ENCODE results near the gene RAD51B.
"Not testable (repeated sequence)": the region's sequence is repeated elsewhere in the genome, so short reads cannot be mapped to it uniquely, and the experiment has no call there.

The RAD51B gene

DNA sequence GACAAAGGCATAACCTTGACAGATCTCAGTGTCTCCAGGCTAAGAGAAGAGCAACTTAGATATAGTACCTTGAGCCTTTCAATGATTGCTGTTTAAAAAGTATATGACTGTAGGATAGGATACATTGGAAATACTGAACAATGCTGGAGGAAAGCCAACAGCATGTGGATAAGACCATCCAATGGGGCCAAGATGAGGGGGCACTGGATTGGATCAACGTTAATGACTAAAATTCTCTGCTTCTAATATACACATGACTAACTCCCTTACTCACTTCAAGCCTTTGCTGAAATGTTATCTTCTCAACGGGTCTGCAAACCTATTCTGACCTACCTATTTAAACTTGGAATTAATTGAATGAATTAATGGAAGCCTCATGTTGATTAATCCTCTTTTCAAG, 354.9 kb downstream of the RAD51B start:
- no peak for DNase-seq (ENCODE audit: low spot score)

DNA sequence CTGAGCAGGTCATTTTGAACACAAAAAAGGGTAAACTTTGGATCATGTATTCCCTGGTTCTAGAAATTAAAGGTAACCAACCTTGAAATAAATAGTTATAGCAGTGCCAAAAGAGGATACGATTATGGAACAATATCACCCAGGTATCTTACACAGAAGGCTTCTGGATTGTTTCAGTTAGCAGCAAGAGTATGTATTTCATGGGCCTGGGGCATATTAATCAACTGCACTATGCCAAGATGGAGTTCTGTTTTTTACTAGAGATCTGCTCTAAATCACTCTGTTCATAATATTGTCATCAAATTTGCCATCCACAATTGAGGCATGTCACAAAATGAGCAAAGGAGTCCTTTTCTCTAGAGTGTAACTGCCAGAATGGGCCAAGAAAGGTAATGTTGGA, 357.1 kb downstream of the RAD51B start:
- DNase-seq (ENCODE audit: low spot score) = no peak

DNA sequence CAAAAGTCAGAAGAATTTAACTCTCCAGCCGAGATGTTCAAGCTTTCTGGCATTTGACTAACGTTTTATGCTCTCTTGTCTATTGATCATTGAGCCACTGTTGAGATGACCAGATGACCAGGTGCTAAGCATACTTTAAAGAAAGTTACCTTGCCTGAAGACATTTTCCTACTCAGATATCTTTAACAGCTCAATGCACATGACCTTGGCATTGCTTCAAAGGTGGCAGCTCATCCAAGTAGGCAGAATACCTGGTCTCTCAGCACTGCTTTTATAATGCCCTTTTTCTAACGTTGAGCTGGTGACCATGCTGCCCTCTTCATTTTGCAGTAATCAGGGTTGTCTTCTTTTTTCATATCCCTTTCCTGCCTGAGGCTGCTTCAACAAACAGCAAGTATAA, 358.1 kb downstream of the RAD51B start:
- DNase-seq (ENCODE audit: low spot score) = no peak

DNA sequence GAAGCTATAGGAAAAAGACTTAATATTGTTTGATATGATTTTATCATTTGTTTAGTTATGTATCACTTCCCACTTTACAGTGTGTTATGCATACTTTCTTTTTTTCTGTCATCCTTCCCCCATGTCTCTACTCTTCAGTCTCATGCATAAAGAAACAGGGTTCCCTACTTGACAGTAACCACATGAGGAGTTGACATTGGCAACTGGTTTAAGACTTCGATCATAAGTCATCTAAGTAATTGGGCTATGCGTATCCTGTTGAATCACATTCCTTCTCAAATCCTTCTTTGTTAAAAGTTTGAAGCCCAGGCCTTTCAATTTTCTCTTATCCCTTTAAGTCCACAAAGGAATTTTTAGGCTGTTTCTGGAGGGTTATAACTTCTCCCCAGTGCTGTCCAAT, 358.7 kb downstream of the RAD51B start:
- DNase-seq (ENCODE audit: low spot score) = no peak

DNA sequence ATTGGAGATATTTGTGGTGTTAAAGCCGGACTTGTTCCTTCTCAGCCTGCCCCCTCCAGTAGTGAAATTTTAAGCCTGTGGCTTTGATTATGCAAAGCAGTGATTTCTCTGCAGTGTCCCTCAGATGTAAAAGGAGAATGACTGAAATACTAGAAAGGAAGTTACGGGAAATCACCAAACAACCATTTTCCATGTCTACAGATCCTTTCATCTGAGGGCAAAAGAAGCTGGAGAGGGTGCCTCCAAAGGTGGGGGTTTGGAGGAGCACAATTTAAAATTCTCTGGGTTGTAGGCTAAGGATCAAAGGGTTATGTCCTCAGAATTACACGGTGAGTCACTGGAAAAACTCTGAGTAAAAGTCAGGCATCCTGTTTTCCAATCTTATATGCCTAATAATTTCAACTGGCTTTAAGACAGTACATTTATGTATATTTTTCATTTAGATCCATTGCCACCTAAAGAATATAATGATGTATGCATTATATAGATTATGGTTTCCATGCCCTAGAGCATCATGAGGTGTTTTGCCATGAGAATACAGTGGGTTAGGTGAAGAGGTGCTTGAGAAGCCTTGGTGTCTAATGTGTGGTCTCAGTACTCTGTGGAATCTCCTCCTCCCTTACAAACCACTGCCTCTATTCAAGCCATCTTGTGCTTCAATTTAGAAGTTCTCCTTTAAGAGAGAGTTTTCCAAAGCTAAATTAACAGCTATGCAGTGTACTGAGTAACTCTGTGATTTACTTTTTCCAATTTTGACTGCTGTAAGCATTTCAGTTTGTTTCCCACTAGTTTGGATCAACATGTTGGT, 362.1 kb downstream of the RAD51B start:
- no peak for DNase-seq (ENCODE audit: low spot score)

DNA sequence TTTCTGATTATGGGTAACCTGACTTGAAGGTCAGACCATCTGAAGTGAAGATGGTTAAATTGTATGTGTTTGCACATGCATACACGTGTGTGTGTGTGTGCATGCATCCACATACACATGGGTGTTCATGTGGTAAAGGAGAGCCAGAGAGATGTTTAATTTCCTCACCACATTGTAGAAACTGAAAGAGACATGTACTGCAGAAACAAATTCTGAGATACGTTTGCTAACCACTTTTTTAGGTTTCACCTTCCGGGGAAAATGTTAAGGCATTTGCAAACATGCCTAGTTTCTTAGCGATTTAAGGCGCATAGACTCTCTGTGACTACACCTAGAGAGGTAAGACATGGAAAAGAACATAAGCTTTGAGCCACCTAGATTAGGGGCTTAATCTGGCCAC, 362.9 kb downstream of the RAD51B start:
- DNase-seq (ENCODE audit: low spot score) = no peak

DNA sequence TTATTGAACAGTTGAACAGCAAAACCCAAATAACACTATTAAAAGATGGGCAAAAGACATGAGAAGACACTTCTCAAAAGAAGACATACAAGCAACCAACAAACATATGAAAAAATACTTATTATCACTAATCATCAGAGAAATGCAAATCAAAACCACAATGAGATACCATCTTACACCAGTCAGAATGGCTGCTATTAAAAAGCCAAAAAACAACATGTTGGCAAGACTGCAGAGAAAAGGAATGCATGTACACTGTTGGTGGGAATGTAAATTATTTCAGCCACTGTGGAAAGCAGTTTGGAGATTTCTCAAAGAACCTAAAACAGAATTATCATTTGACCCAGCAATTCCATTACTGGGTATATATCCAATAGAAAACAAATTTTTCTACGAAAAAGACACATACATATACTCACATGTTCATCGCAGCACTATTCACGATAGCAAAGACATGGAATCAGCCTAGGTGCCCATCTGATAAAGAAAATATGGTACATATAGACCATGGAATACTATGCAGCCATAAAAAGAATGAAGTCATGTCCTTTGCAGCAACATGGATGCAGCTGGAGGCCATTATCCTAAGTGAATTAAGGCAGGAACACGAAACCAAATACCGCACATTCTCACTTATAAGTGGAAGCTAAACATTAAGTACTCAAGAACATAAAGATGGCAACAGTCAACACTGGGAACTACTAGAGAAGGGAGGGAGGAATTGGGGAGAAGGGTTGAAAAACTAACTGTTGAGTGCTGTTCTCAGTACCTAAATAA, 367.1 kb downstream of the RAD51B start:
- not testable (repeated sequence) for DNase-seq (ENCODE audit: low spot score)

DNA sequence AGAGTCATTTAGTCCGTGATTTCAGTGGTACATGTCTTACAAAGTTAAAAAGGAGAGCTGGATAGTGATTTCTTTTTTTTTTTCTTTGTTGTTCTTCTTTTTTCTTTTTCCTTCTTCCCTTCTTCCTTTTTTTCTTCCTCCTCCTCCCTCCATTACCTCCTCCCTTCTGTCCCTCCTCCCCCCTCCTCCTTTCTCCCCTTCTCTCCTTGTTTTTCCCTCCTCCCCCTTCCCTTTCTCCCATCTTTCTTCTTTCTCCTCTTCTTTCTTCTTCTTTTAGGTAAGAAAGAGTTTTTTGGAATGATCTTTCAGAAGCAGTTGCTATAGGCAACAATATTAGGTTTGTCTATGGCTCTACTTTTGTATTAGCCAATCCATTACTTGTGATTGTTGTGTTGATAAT, 368.6 kb downstream of the RAD51B start:
- no peak for DNase-seq (ENCODE audit: low spot score)

DNA sequence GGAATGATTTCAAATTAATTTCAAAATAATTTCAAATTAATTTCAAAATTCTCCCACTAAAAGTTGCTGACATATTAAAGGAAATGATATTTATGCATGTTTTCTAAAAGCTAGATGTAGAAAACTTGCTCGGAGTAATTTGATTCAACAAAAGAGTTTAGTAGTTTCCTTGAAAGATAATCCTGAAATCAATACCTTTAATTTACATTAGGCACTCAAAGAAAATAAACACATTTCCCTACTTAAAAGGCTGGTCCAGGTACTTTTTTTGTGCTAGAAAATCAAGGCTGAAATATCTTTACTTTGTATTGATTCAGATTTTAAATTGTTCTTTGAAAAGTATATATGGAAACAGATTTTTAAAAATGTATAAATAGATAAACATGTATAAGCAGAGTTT, 370.5 kb downstream of the RAD51B start:
- no peak for DNase-seq (ENCODE audit: low spot score)

DNA sequence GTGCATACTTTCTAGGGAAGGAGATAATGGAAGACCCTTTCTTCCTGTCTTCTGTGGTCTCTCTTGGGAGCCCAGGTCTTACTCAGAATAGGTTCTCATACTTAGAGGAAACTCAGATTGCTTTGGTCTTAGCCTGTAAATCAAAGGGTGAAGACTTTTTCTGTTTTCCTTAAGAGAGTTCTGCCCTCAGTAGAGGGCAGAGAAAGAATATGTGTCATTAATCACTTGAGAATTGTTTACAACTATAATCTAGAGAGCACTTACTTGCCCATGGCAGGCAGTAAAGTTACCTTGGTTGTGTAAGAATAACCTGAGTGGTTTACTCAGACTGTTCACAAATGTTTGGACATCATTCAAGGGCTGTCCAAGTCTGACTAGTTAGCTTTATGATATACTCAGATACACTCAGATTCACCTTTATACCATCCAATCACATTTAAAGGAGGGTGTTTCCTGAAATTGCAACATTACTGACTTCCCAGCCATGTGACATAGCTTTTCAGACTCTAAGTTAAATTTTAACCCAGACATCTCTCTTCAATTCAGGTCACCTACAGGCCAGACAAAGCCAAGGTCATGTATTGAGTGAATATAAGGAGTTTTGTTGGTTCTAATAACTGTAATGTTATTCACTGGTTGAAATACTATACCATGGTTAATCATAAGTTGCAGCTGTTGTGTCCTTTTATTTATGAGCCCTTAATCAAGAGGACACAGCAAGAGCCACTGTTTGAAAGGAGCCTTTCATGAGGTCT, 372.2 kb downstream of the RAD51B start:
- no peak for DNase-seq (ENCODE audit: low spot score)

DNA sequence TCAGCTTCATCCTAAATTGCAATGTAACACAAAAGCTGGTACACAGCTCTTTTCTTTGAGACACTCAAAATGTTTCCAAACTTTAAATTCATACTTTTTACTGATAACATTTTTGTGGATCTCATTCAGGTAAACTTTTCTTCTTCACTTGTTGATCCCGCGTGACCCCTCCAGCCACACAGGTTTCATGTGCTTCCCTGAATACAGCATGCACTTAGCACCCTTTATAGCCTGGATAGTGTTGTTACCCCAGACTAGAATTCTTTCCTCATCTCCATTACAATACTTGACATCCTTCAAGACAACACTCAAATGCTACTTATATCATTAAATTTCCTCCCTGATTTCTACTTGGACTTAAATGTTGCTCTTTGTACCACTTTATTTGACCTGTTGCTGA, 373.4 kb downstream of the RAD51B start:
- DNase-seq (ENCODE audit: low spot score) = no peak

DNA sequence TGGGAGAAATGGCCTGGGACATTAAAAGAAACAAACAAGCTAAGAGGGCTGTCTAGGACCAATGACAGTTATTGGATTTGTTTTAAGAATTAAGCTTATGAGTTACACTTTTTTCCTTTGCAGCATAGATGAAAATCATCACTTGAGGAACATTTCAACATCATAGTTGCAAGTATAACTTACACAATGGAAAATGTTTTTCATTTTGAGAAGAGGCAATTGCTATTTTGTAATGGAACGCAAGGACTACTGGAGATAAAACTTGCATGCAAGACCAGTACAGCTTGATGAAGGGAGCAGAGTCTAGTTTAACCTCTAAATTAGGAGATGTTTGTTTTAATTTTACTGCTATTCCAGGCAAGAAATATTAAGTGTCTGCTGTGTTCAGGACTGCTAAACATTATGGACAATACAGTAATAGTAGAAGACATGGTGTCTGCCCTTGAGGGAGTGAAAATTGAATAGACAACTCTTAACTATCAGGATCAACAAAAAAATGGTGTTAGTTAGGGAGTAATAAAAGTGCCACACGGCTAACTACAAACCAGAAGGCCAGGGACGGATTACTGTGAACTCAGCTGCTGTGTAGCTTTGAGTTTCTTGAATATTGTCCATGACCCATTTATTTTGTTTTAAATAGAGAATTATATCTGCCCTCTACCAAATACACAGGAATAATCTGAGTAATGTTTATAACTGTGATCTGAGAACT, 374.5 kb downstream of the RAD51B start:
- no peak for DNase-seq (ENCODE audit: low spot score)

DNA sequence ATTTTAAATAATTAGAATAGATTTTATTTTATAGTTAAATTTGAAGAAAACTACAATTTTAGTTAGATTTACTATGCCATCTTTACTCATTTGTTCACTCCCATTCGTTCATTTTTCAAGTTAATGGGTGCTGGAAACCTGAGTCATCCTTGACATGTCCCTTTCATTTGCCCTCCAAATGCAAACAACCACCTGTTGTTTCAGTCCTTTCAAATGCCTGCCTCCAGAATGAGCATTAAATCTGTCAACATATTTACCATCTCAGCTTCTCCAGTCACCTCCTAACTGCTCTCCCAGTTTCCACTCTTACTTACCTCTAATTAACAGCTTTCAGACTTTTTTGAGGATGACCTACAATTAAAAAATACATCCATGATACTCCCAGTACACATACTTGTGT, 375.5 kb downstream of the RAD51B start:
- DNase-seq (ENCODE audit: low spot score) = no peak

DNA sequence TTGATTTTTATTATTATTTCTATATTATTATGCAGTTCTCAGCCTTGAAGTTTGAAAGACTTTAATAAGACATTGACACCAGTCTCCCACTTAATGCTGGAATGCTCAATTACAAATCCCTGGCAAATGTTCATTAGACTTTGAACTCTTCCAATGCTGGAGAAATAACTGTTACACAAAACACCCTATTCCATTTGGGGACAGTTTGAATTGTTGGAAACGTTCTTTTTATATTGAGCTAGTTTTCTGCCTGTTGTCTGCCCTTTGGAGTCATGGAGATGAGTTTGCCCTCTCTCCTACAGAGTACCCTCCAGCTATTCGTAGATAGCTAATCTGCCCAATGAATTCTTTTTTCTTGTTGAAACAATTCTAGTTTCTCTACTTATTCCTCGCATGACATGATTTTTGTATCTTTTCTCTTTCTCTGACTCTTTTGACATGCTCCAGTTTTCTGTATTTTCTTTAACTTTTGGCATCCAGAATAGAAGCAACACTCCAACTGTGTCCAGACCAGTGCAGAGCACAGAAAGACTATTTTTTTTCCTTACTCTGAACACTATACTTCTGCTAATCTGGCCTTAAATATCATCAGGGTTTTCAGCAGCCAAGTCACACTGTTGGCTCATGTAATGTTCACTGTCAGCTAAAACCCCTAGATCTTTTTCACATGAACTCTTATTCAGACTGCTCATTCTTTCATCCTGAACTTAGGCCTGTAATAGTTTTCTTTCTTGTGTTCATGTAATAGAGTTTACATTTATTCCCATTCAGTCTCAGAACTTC, 379.3 kb downstream of the RAD51B start:
- DNase-seq (ENCODE audit: low spot score) = no peak

DNA sequence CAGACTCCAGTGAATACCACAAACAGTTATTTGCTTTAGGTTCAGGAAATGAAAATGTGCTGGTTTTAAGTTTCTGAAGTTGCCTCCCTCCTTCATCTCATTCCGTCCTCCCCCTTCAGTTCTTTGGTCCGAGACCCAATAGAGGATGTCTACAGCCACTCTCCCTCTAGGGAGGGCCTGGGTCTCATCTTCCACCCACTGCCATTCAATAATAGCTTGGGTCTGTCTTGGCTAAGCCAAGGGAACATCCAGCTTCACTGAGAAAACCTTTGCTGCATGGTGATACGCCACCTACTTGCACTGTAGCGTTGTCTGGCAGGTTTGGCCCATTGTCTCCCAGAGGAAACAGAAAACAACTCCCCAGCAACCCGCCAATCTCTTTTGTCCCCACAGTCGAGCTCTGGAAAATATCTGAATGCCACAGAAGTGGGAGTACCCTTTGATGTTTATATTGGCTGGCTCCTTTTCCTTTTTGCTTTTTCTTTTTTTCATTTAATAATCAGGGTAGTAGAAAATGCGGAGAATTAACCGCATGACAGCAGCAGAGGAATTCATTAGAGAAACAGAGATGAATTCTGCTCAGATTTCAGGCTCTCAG, 380.1 kb downstream of the RAD51B start:
- DNase-seq (ENCODE audit: low spot score) = peak; percentile 32

DNA sequence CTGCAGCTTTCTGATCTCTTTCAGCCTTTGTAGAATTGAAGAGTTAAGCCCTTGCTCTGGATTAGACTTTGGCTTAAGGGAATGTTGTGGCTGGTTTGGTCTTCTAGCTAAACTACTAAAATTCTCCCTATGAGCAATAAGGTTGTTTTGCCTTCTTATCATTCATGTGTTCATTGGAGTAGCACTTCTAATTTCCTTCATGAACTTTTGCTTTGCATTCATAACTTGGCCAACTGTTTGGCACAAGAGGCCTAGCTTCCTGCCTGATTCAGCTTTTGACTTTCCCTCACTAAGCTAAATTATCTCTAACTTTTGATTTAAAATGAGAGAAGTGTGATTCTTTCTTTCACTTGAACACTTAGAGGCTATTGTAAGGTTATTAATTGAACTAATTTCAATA, 384.3 kb downstream of the RAD51B start:
- no peak for DNase-seq (ENCODE audit: low spot score)

DNA sequence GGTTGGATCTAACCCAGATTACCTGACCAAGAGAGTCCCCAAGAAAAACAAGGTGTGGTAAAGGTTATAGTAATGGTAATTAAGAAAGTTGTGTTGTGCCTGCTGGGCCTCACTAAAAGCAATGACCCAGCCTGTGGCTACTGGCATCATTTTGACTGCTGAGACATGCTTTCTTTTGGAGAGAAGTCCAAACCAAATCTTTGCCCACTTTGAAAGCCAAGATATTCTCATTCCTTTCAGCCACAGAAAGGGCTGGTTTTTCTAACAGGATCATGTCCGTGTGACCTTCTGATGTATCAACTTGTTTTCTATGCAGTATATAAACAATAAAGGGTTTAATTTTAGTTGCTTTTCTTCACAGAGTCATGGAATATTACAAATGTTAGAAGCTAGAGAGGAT, 388.6 kb downstream of the RAD51B start:
- DNase-seq (ENCODE audit: low spot score) = no peak

DNA sequence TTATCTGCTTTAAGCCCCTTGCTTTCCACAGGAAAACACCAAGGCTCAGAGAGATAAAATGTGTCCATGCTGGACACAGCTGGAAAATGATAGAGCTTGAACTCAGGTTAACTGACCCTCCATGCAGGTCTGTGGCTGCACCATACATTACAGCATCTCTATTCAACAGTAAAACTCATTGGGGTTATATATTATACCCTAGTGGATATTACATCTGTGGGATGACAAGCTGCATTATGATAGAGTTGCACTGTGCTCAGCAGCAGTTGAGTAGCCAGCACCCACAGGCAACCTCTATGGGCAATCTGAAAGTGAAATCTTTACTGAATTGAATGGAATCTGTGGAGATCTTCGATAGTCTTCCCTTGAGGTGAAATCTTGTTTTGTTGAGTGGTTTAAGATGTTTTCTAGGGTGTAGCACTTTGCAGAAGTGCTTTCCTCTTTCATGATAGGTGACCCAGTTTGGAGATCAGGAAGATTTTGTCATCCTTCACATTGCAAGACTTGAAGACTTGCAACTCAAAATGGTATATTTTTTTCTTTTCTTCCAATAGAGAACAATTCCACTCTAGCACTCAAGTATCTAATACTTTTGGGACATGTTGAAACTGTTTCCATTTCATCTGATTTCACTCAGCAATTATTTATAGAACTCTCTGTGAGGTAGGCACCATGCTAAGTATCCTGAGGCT, 389.2 kb downstream of the RAD51B start:
- no peak for DNase-seq (ENCODE audit: low spot score)

DNA sequence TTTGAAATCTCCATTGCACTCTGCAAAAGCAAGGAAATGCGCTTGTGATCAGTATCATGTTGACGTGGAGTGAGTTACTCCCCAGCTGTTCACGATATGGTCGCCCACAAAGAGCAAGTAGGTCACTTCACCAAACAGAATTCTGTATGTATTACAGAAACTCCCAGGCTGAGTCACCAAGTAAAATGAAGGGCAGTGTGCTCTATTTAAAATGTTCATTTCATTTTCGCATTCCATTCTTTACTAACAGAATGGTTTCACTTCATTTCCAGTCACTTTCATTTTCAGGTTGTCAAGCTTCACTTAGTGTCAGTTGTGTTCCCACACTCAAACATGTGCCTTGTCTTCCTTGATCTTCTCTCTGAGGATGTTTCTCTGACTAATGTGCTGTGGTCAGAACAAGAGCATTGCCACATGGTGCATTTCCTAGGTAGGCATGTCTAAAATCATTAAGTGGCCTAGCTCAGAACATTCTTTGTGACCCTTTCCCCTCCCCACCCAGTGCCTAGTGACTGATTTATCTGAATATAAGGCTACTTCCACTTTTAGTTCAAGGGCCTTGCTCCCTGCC, 391.2 kb downstream of the RAD51B start:
- peak; percentile 71 for DNase-seq (ENCODE audit: low spot score)

DNA sequence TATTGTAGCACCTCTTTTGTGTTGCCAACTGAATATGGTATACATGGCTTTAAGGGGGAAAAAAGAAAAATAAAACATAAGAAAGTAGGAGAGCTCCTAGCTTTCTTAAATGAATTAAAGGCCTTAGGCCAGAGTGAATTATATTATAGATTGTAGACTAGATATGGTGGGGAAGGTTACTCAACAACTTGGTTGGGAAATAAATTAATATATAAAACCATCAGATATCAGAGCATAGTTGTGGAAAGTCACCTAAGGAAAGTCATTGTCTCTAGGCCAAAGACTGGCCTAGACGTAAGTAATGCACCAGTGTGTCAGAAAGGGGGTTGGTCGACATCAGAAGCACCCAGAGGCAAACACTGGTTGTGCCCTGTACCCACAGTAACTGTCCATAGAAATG, 391.8 kb downstream of the RAD51B start:
- no peak for DNase-seq (ENCODE audit: low spot score)

All from hepatic stellate cell (primary cell).